SK-N-SH (cell line): Measurements from ENCODE around the gene SOX21. TPM values are rescaled to one million over a fixed set of nuclear protein-coding genes. Genes with fewer than 3 reads are reported as not detected.

Experiments used
- CTCF ChIA-PET: fragments of 300-600, 350-600 bp; formaldehyde crosslinking; extraction: SDS; loops from one replicate; lab custom pipeline; 2021; lab: Yijun Ruan, JAX
- POLR2A ChIA-PET: fragments of 350-600 bp; sonication (Branson Sonifier 250); formaldehyde crosslinking; extraction: SDS; loops from one replicate; lab custom pipeline; 2020; ENCODE audit warnings: antibody characterized with exemption, inconsistent platforms; lab: Yijun Ruan, JAX
- DNase-seq: peaks from one replicate; pipeline ENCODE4 v3.0.0; 2012
- H2AFZ ChIP-seq: fragments of 200-600 bp; sonication (generic); 2 replicates; pipeline ENCODE4 v1.8.1; 2016; ENCODE audit warnings: antibody characterized with exemption, mild to moderate bottlenecking, low read depth
- H3F3A ChIP-seq: fragments of 200-600 bp; sonication (generic); replicated peaks from 2 replicates; pipeline ENCODE3; 2016; ENCODE audit warnings: antibody characterized with exemption, mild to moderate bottlenecking; ENCODE audit not compliant: insufficient read depth
- H3K27ac ChIP-seq, 2 experiments: fragments of 200-500 bp in 1 of 2; fragments of 200-600 bp in 1 of 2; sonication (Bioruptor generic) in 1 of 2; sonication (generic), shearing (Covaris generic) in 1 of 2; 2 replicates each; pipeline versions ENCODE4 v1.5.1 to v1.6.1; 2014 to 2016; ENCODE audit warnings: low read depth in 2 of 2, inconsistent platforms in 1 of 2, low read length in 1 of 2, mild to moderate bottlenecking in 1 of 2, mixed read lengths in 1 of 2
- H3K27me3 ChIP-seq: fragments of 200-600 bp; sonication (generic), shearing (Covaris generic); 2 replicates; pipeline ENCODE4 v1.6.1; 2016; ENCODE audit warnings: mixed run types; ENCODE audit not compliant: insufficient read depth
- H3K36me3 ChIP-seq, 2 experiments: fragments of 200-500 bp in 1 of 2; fragments of 200-600 bp in 1 of 2; sonication (Bioruptor generic) in 1 of 2; sonication (generic) in 1 of 2; replicated peaks in 1 of 2; 2 replicates each; pipeline versions ENCODE3 to v1.5.1; 2014 to 2016; ENCODE audit warnings: low read length in 1 of 2, mild to moderate bottlenecking in 1 of 2; ENCODE audit not compliant: insufficient read depth in 2 of 2, control insufficient read depth in 1 of 2
- H3K4me1 ChIP-seq, 2 experiments: fragments of 200-500 bp in 1 of 2; fragments of 200-600 bp in 1 of 2; sonication (Bioruptor generic) in 1 of 2; sonication (generic), shearing (Covaris generic) in 1 of 2; 2 replicates each; pipeline versions ENCODE4 v1.5.1 to v1.6.1; 2014 to 2016; ENCODE audit warnings: low read depth in 1 of 2, low read length in 1 of 2, mixed run types in 1 of 2; ENCODE audit not compliant: insufficient read depth in 2 of 2, control insufficient read depth in 1 of 2
- H3K4me2 ChIP-seq: fragments of 200-600 bp; sonication (generic), shearing (Covaris generic); 2 replicates; pipeline ENCODE4 v1.6.1; 2017; ENCODE audit warnings: mixed run types
- H3K4me3 ChIP-seq, 2 experiments: fragments of 200-500 bp in 1 of 2; fragments of 200-600 bp in 1 of 2; sonication (Bioruptor generic) in 1 of 2; sonication (generic), shearing (Covaris generic) in 1 of 2; 2 replicates each; pipeline versions ENCODE4 v1.5.1 to v1.8.1; 2014 to 2016; ENCODE audit warnings: low read depth in 2 of 2, inconsistent platforms in 1 of 2, low read length in 1 of 2, mild to moderate bottlenecking in 1 of 2, mixed read lengths in 1 of 2, moderate library complexity in 1 of 2
- H3K79me2 ChIP-seq: fragments of 200-600 bp; sonication (generic); 2 replicates; pipeline ENCODE4 v1.8.1; 2017; ENCODE audit warnings: mild to moderate bottlenecking; ENCODE audit not compliant: insufficient read depth
- H3K9ac ChIP-seq: fragments of 200-600 bp; sonication (generic); 2 replicates; pipeline ENCODE4 v1.6.1; 2017; ENCODE audit warnings: mixed run types
- H3K9me2 ChIP-seq: fragments of 200-600 bp; sonication (generic); 2 replicates; pipeline ENCODE4 v1.6.1; 2017; ENCODE audit warnings: mixed run types
- H3K9me3 ChIP-seq: fragments of 200-600 bp; sonication (generic); 2 replicates; pipeline ENCODE4 v1.6.1; 2017; ENCODE audit warnings: mixed run types, mild to moderate bottlenecking, moderate library complexity
- H4K20me1 ChIP-seq: fragments of 200-600 bp; sonication (generic); 2 replicates; pipeline ENCODE4 v1.6.1; 2017; ENCODE audit warnings: mild to moderate bottlenecking, mixed run types; ENCODE audit not compliant: insufficient read depth
- ELF1 ChIP-seq: IDR thresholded peaks from 2 replicates; pipeline ENCODE4 v1.4.0; 2012
- EZH2phosphoT487 ChIP-seq: fragments of 200-600 bp; sonication (generic); IDR thresholded peaks from 2 replicates; pipeline ENCODE4 v1.6.1; 2017; ENCODE audit warnings: low read depth, mixed run types, mild to moderate bottlenecking, antibody characterized with exemption, moderate library complexity, borderline replicate concordance
- JUND ChIP-seq: IDR thresholded peaks from 2 replicates; pipeline ENCODE4 v1.4.0; 2012
- TEAD4 ChIP-seq: IDR thresholded peaks from 2 replicates; pipeline ENCODE4 v1.4.0; 2012; ENCODE audit warnings: mild to moderate bottlenecking, borderline replicate concordance; ENCODE audit not compliant: insufficient read depth
- WGBS: methylation state at CpG from one replicate; pipeline ENCODE4 v1.1.6; 2017; ENCODE audit warnings: low lambda C conversion rate; 5-methylcytosine and 5-hydroxymethylcytosine counted together
- polyA plus RNA-seq, 3 experiments: library from polyadenylated mRNA; depleted of rRNA; stranded (reverse); fragments of >200 nt; gene quantifications; 2 replicates each; pipeline ENCODE4 v1.2.3, GENCODE V29; 2012
- TF ChIP-seq, protein P1 (sequence below): IDR thresholded peaks from 2 replicates; pipeline ENCODE4 v1.4.0; 2012; ENCODE audit warnings: low read depth, borderline replicate concordance
- TF ChIP-seq, protein P2 (sequence below): fragments of 150-350 bp; IDR thresholded peaks from 2 replicates; pipeline ENCODE4 v1.6.1; 2016; ENCODE audit warnings: mild to moderate bottlenecking, low read depth, low read length

Gene SOX21
- polyA plus RNA-seq, 1 of the 3 experiments (the other 2 are of a cell fraction), result not detected

DNA sequence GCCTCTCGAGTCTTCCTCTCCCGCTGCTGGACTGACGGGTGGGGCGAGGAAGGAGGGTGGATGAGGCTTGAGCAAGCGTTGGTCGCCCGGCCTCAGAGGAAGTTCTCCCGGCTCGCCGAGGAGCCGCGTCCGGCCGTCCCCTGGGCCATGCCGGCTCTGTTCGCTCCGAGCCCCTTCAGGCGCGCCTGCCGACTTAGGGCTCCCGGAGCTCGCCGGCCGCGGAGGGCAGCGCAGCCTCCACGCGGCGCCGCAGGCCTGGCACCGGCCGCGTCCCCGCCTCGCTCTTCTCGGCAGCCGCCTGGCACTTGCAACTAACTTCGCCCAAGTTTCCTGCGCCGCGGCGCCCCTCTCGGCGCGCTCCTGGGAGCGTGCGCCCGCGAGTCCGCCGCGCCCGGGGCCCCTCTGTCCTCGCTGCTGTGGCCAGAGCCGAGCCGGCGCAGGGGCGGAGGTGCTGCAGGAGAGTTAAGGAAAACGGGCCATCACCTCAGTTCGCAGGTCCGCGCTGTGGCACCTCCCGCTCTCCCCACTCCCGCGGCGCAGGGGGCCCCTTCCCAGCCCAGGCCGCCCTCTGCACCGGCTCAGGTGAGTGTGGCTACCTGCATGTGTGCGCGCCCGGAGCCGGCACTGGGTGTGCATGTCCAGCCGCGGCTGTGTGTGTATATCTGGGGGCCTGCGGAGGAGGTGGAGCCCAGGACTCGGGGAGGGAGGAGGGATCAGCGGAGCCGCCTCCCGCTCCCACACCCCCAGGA lies 641 bp upstream of the SOX21 start (continued):
- no peak for TF ChIP-seq TEAD4
- TF ChIP-seq, protein P1, sequence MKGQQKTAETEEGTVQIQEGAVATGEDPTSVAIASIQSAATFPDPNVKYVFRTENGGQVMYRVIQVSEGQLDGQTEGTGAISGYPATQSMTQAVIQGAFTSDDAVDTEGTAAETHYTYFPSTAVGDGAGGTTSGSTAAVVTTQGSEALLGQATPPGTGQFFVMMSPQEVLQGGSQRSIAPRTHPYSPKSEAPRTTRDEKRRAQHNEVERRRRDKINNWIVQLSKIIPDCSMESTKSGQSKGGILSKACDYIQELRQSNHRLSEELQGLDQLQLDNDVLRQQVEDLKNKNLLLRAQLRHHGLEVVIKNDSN, result no peak
- TF ChIP-seq, protein P2, sequence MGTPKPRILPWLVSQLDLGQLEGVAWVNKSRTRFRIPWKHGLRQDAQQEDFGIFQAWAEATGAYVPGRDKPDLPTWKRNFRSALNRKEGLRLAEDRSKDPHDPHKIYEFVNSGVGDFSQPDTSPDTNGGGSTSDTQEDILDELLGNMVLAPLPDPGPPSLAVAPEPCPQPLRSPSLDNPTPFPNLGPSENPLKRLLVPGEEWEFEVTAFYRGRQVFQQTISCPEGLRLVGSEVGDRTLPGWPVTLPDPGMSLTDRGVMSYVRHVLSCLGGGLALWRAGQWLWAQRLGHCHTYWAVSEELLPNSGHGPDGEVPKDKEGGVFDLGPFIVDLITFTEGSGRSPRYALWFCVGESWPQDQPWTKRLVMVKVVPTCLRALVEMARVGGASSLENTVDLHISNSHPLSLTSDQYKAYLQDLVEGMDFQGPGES, result no peak

DNA sequence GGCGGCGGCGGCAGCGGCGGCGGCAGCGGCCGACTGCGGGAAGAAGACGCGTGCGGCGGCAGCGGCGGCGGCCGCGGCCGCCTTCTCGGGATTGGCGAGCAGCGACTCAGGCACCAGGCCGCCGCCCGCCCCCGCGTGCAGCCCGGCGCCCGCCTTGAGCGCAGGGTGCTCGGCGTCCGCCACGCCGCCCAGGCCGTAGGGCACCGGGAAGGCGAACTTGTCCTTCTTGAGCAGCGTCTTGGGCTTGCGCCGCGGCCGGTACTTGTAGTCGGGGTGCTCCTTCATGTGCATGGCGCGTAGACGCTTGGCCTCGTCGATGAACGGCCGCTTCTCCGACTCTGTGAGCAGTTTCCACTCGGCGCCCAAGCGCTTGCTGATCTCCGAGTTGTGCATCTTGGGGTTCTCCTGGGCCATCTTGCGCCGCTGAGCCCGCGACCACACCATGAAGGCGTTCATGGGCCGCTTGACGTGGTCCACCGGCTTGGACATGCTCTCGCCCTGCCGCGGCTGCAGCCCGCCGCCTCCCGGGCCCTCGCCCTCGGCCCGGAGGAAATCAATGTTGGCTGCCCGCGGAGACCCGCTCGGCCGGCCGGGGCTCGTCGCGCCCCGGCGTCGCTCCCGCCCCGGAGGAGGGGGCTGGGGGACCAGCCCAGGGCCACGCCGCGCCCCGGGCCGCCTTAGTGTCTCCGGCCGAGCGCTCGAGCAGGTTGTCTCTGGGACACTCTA lies 621 bp downstream of the SOX21 start:
- H3K4me2 ChIP-seq, result peak overlapping the region; percentile 77; the same call in 1 of the 2 replicates
- no peak overlapping the region for H3K9ac ChIP-seq
- H3K27me3 ChIP-seq, result peaks cover 76% of the 10 kb centered on the region
- H3K9me3 ChIP-seq, result no peaks in the 10 kb centered on the region
- TF ChIP-seq EZH2phosphoT487, result peak; percentile 90; the same call in 1 of the 2 replicates
- no peak for TF ChIP-seq ELF1
- TF ChIP-seq, protein P1, result no peak
- peaks cover 0 to 7% of the 10 kb centered on the region in 2 experiments; a peak in 1 of 4 replicates for H3K4me1 ChIP-seq
- H4K20me1 ChIP-seq, result no peaks in the 10 kb centered on the region
- H3K4me3 ChIP-seq, result peak overlapping the region in 1 of 2 experiments; percentile 28; a peak in 2 of 4 replicates
- H3K36me3 ChIP-seq, result no peaks in the 10 kb centered on the region
- DNase-seq, result peak; percentile 54
- no peaks in the 10 kb centered on the region for H3K9me2 ChIP-seq
- 6% methylated on average over 20 of the region's 97 CpGs for WGBS
- no peaks in the 10 kb centered on the region for H3F3A ChIP-seq
- POLR2A ChIA-PET, result no interaction called here
- H2AFZ ChIP-seq, result no peak overlapping the region
- H3K79me2 ChIP-seq, result no peaks in the 10 kb centered on the region
- H3K27ac ChIP-seq, result no peak overlapping the region
- CTCF ChIA-PET, result no interaction called here

DNA sequence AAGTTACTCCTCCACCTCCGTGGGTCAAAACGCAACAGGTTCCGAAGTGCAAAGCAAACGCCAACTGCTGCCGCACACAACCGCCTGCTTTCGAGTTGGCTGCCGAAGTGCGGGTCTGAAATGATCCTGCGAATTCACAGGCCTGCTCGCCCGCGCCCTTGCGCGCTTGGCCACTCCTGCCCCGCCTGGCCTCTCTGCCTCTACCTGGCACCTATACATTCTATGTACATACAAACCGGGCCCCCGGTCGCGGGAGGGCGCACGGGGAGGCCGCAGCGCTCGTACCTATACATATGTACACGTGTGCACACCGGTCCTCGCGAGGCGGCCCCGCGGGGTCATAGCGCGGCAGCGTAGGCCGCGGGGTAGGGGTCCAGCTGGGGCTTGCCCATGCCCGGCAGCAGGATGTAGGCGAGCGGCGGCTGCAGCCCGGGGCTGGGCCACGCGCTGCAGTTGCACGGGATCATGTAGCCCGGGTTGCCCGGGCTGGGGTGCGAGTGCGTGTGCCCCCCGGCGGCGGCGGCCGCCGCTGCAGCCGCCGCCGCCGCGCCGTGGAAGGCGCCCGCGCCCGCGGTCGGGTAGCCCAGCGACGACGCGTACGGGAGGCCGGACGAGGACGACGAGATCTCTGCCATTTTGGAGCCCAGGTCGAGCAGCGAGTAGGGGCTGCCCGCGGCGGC lies 1.3 kb downstream of the SOX21 start:
- no peaks in the 10 kb centered on the region for H3K36me3 ChIP-seq
- no peak overlapping the region for H3K27ac ChIP-seq
- no peaks in the 10 kb centered on the region for H4K20me1 ChIP-seq
- no peaks in the 10 kb centered on the region for H3K9me3 ChIP-seq
- H3K4me3 ChIP-seq, result peak overlapping the region; percentile 28 to 43; a peak in 3 of 4 replicates
- CTCF ChIA-PET, result interaction anchor here (0.7 to 2.0 kb wide), 6 partner anchors 10 to 454 kb away, joined by 3 to 8 read pairs (median 4); no protein-coding TSS in a partner anchor
- H3K4me2 ChIP-seq, result peak overlapping the region; percentile 55; the same call in 1 of the 2 replicates
- H3K79me2 ChIP-seq, result no peaks in the 10 kb centered on the region
- H3K9ac ChIP-seq, result no peak overlapping the region
- H2AFZ ChIP-seq, result no peak overlapping the region
- no peaks in the 10 kb centered on the region for H3K9me2 ChIP-seq
- WGBS, result 12% methylated on average over 23 of the region's 81 CpGs
- peaks cover 83% of the 10 kb centered on the region for H3K27me3 ChIP-seq
- no peaks in the 10 kb centered on the region for H3F3A ChIP-seq
- H3K4me1 ChIP-seq, result peaks cover 0 to 7% of the 10 kb centered on the region in 2 experiments; a peak in 1 of 4 replicates
- POLR2A ChIA-PET, result no interaction called here
- peak; percentile 86 for DNase-seq
- TF ChIP-seq EZH2phosphoT487, result 0 out of 2 replicates have a peak, but pooled peaks have one; percentile 70
- no peak for TF ChIP-seq JUND
